ENCODE results near the gene RUSC2.

GRCh38 chr9:35484406-35484805 is 5.5 kb upstream of the RUSC2 start:
- no peak for TF ChIP-seq CTCF (IDR thresholded peaks at IDR 0.05; ENCODE audit: borderline replicate concordance, extremely low read depth, low read length, poor library complexity, severe bottlenecking)
- no peak for TF ChIP-seq EZH2 (IDR thresholded peaks at IDR 0.05; ENCODE audit: borderline replicate concordance, low read depth, low read length, severe bottlenecking)

Measured in DND-41 (cell line).